Activated naive CD4-positive, alpha-beta T cell treated with anti-CD3 and anti-CD28 coated beads, Interleukin-2, amount 50 U/mL, for 72 hours (primary cell): ENCODE measurements around the gene ANO6. TPM values are rescaled to one million over a fixed set of nuclear protein-coding genes. Genes with fewer than 3 reads are reported as not detected.
A peak's percentile ranks its signal among the peaks of the same experiment; 100 is the strongest.
"Not testable (repeated sequence)": the region's sequence is repeated elsewhere in the genome, so short reads cannot be mapped to it uniquely, and the experiment has no call there.

Experiments
- ATAC-seq, 2 donors: fragments of 150-1000 bp; cut with Tn5 transposase; 2 replicates each; pipeline ENCODE4 v1.10.0; 2021; ENCODE audit warnings: mild to moderate bottlenecking in 2 of 2, moderate library complexity in 2 of 2
- DNase-seq, 2 donors: peaks; one replicate each; pipeline ENCODE4 v3.0.0; 2021 to 2022; ENCODE audit warnings: low spot score in 2 of 2
- H3K27ac Mint-ChIP-seq, 2 donors: one replicate each; pipeline ENCODE4 v1.8.0; 2022; ENCODE audit warnings: mild to moderate bottlenecking in 2 of 2, mixed read lengths in 2 of 2
- H3K36me3 Mint-ChIP-seq, 2 donors: one replicate each; pipeline ENCODE4 v1.8.0; 2022; ENCODE audit warnings: mixed read lengths in 2 of 2
- H3K9me3 Mint-ChIP-seq, 2 donors: one replicate each; pipeline ENCODE4 v1.8.0; 2022; ENCODE audit warnings: mixed read lengths in 2 of 2
- total RNA-seq, 2 donors: library from RNA; stranded (reverse); gene quantifications; one replicate each; pipeline ENCODE4 v1.2.3, GENCODE V29; 2022

Gene ANO6, protein sequence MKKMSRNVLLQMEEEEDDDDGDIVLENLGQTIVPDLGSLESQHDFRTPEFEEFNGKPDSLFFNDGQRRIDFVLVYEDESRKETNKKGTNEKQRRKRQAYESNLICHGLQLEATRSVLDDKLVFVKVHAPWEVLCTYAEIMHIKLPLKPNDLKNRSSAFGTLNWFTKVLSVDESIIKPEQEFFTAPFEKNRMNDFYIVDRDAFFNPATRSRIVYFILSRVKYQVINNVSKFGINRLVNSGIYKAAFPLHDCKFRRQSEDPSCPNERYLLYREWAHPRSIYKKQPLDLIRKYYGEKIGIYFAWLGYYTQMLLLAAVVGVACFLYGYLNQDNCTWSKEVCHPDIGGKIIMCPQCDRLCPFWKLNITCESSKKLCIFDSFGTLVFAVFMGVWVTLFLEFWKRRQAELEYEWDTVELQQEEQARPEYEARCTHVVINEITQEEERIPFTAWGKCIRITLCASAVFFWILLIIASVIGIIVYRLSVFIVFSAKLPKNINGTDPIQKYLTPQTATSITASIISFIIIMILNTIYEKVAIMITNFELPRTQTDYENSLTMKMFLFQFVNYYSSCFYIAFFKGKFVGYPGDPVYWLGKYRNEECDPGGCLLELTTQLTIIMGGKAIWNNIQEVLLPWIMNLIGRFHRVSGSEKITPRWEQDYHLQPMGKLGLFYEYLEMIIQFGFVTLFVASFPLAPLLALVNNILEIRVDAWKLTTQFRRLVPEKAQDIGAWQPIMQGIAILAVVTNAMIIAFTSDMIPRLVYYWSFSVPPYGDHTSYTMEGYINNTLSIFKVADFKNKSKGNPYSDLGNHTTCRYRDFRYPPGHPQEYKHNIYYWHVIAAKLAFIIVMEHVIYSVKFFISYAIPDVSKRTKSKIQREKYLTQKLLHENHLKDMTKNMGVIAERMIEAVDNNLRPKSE
- 10 to 100 TPM; 13.3 to 25.5 TPM for total RNA-seq

DNA sequence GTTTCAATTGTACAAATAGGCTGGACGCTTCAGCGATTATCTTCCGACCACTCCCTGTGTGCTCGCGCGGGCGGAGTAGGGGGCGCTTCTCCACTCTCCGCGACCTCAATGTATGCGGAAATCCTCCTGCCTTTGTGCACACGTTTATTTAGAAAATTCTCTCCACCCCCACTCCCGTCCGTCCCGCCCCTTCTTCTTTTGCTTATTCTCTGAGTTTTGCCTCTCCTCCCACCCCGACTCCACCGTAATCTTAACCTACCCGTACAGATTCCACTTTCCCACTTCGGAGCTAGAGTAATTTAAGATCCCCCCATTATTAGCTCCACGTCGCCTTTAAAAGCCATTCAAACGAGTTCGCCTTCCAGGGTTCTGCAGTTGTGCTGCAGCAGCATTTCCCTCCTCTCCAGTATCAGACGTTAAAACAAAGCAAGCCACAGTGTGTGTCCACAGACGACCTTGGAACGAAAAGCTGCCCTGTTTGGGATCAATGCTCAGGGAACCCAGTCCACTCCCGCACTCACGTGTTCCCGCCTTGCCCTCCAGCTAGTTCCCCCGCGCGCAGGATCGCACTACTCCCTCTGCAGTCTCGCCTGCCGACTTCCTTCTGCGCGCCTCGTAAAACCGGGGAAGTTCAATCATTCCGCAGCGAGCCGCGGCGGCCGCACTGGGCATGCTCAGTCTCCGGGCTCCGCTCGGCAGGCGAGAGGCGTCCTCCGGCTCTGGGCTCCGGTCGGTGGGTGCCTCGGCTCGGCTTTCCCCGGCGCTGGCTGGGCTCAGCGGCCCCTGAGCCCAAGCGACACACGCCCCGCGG lies at the start of gene ANO6:
TSS of gene ANO6 (plus strand) at position 677 of the 811 bp plus-strand sequence. CDS start 227 bp downstream, outside the sequence.
- Mint-ChIP-seq H3K9me3 (no peaks in the 10 kb centered on the region), H3K27ac (peak within 1 kb of the TSS; percentile 85 to 97), H3K36me3 (peaks cover 0 to 4% of the 10 kb centered on the region in 2 donors)
- ATAC-seq (peak; percentile 87), DNase-seq (peak; percentile 79 to 82)

DNA sequence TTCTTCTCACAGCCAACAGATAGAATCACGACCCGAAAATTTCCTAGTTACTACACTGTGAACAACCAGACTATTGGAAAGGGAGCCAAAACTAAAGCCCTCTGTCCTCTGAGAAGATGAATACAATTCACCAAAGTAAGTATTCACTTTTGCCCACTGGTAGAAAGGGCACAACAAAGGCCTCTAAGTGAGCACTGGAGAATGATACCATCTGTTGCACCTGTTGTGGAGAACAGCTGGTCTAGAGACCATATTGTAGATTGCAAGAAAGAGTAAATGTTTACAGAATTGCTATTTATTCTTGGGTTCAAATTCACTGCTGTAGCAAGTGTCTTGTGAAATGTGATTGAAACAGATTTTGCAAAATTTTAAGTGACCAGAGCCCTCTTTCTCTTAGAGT lies 46.9 kb upstream of the ANO6 start:
- peaks cover 0 to 4% of the 10 kb centered on the region in 2 donors for H3K36me3 Mint-ChIP-seq
- DNase-seq, result no peak
- ATAC-seq, result no peak
- H3K27ac Mint-ChIP-seq, result no peak overlapping the region
- peaks cover 2 to 3% of the 10 kb centered on the region in 2 donors for H3K9me3 Mint-ChIP-seq

DNA sequence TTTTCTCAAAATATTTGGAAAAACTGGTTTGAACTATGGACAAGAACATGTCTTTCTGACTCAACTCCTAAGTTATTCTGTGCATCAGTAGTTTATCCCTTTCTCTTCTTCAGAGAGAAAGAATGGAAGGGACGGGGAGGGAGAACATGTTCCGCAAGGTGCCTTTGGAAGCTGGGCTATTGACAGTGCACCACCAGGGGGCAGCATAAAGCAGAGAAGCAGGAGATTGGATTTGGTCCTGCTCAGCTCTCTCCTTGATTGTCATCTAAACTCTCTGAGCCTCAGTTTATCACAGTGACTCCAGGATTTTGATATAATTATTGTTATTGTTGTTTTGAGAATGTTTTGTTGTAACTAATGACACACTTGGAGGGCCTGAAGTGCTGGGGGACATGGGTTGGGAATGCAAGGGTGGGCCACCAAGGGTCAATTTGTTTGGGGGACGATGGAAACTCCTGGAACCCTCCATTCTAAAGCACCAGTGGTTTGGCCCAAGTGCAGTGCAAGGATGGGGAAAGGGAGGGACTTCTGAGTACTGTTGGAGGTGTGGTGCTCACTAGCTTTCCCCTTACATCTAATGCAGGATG lies 45.3 kb upstream of the ANO6 start:
- peak; percentile 56 to 67 for ATAC-seq
- peaks cover 0 to 2% of the 10 kb centered on the region in 2 donors for H3K36me3 Mint-ChIP-seq
- peak in 1 of 2 donors; percentile 84 for DNase-seq
- no peaks in the 10 kb centered on the region for H3K9me3 Mint-ChIP-seq
- H3K27ac Mint-ChIP-seq, result no peak overlapping the region

DNA sequence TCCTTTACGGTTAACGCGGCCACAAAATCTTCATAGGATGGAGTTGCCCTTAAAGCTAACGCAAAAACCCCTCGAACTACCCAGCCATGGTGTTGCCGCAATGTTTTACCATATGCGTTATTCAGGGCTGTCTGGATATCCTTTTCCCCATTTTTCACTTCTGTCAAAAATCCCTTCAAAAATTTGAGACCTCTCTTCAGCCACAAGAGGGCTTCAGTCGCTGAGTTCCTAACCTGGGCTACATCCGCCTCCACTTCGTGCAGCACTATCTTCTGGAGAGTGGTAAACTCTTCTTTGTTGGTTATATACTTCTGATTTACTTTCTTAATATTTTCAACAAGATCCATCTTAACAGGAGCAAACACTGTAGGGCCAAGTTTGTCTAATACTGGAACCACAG lies 42.6 kb upstream of the ANO6 start:
- not testable (repeated sequence) for H3K27ac Mint-ChIP-seq

DNA sequence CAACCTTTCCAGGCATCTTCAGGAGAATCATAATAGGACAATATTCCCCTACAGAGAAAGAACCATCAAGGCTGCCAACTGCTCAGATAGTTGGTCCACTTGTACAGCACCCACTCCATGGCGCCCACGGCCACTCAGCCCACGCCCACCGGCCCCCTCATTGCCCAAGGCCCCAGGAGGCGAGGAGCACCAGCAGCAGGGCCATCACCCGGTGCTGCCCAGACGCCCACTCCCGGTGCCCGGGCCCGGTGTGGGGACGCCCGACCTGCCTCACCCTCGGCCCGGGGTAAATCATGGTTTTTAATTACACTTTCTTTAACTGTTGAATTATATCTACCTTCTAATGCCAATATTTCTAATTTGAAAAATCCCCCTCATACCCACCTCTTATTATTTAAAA lies 41.3 kb upstream of the ANO6 start:
- ATAC-seq (no peak), DNase-seq (no peak)
- Mint-ChIP-seq H3K27ac (no peak overlapping the region), H3K9me3 (peaks cover 19 to 20% of the 10 kb centered on the region in 2 donors), H3K36me3 (peaks cover 33 to 37% of the 10 kb centered on the region in 2 donors)

More for the DNA sequence above, 42.6 kb upstream of the ANO6 start:
- ATAC-seq, DNase-seq: not testable (repeated sequence)
- Mint-ChIP-seq H3K9me3 (peaks cover 13 to 14% of the 10 kb centered on the region in 2 donors), H3K36me3 (peaks cover 25 to 27% of the 10 kb centered on the region in 2 donors)

DNA sequence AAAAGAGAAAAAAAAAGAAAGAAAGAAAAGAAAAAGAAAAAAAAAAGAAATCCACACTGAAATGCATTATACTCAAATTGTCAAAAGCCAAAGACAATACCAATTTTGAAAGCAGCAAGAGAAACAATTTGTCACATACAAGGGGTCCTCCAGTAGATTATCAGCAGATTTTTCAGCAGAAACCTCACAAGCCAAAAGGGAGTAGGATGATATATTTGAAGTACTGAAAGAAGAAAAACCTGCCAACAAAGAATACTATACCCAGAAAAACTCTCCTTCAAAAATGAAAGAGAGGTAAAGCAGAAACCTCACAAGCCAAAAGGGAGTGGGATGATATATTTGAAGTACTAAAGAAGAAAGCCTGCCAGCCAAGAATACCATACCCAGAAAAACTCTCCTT lies 37.1 kb upstream of the ANO6 start:
- peaks cover 33 to 37% of the 10 kb centered on the region in 2 donors for H3K36me3 Mint-ChIP-seq
- ATAC-seq (no peak), DNase-seq (no peak)

DNA sequence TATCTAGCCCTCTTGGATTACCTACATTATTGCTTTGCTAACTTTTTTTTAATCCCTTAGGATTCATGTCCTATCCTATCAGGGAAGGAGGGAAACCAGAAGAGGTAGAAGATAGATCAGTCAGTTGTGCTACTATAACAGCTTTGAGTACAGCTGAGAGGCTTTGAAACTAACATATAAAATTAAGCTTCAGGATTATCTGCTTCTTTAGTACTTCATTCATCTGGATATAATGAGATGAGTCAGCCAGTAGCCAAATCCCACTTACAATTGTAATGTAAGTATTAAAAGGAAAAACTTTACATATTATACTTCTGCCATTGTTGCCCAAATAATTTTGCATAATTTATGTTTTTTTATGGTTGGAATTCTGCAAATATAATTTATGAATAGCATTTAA lies 33.4 kb upstream of the ANO6 start:
- Mint-ChIP-seq H3K9me3 (peaks cover 14 to 15% of the 10 kb centered on the region in 2 donors), H3K27ac (no peak overlapping the region), H3K36me3 (peaks cover 16 to 18% of the 10 kb centered on the region in 2 donors)
- ATAC-seq (no peak), DNase-seq (no peak)

More for the DNA sequence above, 37.1 kb upstream of the ANO6 start:
- peaks cover 19 to 20% of the 10 kb centered on the region in 2 donors for H3K9me3 Mint-ChIP-seq
- H3K27ac Mint-ChIP-seq, result no peak overlapping the region

DNA sequence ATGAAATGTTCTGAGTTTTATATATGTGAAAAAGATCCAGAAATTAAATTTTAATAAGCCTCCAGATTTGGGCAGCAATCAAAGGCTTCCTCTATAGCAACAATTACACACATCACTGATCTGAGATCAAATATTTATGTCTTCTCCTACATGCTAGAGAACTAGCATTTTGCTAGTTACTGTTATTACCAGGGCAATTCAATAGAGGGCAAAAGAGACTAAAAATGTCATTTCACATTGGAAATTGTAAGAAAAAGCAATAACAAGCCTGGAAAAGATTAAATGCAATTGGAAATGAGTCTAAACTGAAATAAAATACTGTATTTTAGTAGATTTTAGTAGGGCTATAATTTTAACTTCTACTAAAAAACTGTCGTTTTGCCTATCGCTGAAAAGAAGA lies 32.6 kb upstream of the ANO6 start:
- H3K36me3 Mint-ChIP-seq, result peaks cover 8 to 11% of the 10 kb centered on the region in 2 donors
- peaks cover 7% of the 10 kb centered on the region in 2 donors for H3K9me3 Mint-ChIP-seq
- no peak for ATAC-seq
- no peak for DNase-seq
- no peak overlapping the region for H3K27ac Mint-ChIP-seq

DNA sequence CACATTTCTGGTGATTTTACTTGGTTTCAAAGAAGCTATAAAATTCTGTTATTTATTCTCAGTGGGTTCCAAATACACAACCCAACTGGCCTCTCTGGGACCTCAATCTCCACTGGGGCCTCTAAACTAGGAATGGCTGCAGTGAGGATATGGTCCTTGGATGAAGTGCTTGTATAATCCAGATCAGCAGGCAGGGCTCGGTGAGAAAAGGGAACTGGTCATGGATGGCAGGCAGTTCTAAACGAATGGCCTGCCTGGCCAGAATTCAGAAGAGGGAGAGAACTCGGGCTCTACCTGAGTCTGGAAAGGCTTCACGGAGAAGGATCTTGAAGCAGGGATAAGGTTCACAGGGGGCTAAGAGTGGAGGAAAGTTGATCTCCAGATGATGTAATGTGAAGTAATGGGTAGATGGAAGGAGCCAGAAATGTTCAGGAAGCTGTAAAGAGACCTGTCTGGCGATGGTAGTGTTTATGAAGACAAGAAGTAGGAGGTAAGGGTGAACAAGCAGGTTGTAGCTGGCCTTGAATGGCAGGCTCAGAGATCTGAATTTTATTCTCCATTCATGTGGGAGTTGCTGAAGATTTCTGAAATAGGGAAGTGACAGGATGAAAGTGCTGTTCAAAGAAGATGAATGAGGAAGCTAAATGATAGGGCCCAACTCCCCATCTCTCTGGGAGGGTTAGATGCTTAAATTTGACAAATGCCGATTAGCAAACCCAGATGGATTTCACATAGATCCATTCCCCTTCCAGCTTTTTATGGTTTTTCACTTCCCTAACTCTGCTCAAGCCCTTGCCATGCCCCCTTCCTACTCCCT lies 31.5 kb upstream of the ANO6 start:
- no peak for DNase-seq
- no peak for ATAC-seq
- no peaks in the 10 kb centered on the region for H3K9me3 Mint-ChIP-seq

DNA sequence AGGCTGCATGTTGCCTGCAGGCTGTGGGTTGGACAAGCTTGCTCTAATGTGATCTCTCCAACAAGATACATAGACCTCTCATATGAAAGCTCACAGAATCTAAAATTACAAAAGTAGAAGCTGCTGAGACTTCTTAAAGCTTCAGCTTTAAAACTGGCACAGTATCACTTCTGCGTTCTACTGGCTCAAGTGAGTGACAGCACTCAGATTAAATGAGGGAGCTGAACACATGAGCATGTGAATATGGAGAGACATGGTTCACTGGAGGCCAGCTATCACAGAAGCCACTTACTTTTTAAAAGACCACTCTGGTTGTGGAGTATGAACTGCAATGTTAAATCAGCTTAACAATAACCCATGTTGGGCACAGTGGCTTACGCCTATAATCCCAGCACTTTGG lies 29.1 kb upstream of the ANO6 start:
- no peak overlapping the region for H3K27ac Mint-ChIP-seq
- ATAC-seq, result no peak
- H3K9me3 Mint-ChIP-seq, result no peaks in the 10 kb centered on the region
- no peaks in the 10 kb centered on the region for H3K36me3 Mint-ChIP-seq
- no peak for DNase-seq

More for the DNA sequence above, 31.5 kb upstream of the ANO6 start:
- H3K36me3 Mint-ChIP-seq, result no peaks in the 10 kb centered on the region
- peak overlapping the region in 1 of 2 donors; percentile 34 for H3K27ac Mint-ChIP-seq

DNA sequence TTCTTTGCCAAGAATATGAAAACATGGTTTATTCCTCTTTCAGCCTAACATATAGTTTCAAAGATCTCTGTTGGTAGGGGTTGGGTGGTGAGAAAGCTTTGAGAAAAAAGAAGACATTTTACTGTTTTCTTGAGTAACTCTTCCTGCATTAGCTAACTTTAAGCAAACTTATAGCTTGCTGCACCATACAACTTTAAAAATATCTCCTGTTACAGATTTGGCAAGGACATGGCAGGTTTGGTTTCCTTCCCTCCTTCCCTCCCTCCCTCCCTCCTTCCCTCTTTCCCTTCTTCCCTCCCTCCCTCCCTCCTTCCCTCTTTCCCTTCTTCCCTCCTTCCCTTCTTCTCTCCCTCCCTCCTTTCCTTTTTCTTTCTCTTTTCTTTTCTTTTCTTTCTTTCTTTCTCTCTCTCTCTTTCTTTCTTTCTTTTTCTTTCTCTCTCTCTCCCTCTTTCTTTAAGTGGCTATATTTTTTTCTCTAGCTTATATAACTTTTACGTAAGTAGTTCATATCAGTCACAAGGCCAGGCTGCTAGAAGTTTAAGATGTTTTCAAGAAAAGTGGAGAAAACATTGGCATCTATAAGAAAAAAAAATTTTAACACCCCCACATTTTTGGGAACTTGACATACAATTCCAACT lies 26.0 kb upstream of the ANO6 start:
- ATAC-seq (no peak), DNase-seq (no peak)
- Mint-ChIP-seq H3K36me3 (no peaks in the 10 kb centered on the region), H3K27ac (no peak overlapping the region), H3K9me3 (no peaks in the 10 kb centered on the region)

DNA sequence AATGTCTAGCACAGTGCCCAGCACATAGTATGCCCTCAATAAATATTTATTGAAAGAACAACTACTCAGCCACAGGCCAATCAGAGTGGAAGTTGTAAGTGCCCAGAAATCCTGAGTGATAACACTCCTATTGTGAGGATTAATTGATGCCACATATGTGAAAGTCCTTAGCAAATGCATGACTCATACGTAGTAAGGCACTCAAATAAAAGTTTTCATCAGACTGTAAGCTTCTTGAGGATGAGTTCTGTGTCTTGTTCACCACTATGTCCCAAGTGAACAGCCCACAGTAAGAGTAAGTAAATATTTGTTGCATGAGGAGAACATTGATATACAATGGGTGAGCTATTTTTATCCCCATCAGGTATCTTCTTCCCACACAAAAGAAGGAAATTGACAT lies 24.7 kb upstream of the ANO6 start:
- no peak for DNase-seq
- ATAC-seq, result peak; percentile 63 to 75

DNA sequence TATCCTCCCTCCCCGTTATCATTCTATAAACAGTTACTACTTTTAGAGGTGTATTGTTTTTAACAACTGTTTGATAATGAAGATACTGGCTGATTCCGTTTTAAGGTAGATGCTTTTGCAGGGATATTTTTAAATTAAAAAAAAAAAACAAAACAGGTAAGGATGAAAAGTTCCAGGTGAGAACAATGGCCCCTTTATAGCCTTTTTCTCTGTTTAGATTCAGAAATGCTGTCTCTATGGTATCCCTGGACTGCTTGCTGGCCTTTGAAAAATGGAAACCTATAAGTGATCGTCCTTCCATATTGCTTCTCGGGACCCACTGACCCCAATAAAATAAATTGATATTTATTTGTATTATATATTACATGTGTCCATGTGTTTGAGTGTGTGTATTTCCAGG lies 23.2 kb upstream of the ANO6 start:
- no peak overlapping the region for H3K27ac Mint-ChIP-seq
- ATAC-seq, result no peak

More for the DNA sequence above, 24.7 kb upstream of the ANO6 start:
- H3K27ac Mint-ChIP-seq, result no peak overlapping the region
- H3K36me3 Mint-ChIP-seq, result no peaks in the 10 kb centered on the region
- H3K9me3 Mint-ChIP-seq, result no peaks in the 10 kb centered on the region

DNA sequence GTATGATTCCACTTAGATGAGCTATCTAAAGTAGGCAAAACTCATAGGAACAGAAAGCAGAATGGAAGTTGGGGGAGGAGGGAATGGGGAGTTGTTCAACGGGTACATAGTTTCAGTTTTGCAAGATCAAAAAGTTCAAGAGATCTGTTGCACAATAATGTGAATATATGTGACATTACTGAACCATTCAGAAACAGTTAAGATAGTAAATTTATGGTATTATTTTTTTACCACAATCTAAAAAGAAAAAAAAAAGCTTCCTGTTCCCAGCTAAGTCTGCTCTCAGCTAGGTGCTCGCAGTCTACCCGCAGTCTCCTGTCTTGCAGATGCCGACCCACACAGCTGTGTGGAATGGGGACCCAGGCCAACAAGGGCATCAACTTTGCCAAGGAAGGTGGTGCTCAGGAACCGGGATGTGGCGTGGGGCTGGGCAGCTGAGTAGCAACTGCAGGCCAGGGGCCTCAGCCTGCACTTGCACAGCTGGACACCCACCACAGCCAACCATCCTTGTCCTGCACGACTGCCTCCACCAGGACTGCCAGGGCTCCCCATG lies 15.3 kb upstream of the ANO6 start:
- Mint-ChIP-seq H3K9me3 (no peaks in the 10 kb centered on the region), H3K27ac (no peak overlapping the region), H3K36me3 (no peaks in the 10 kb centered on the region)
- no peak for DNase-seq
- peak; percentile 40 to 81 for ATAC-seq

More for the DNA sequence above, 23.2 kb upstream of the ANO6 start:
- no peak for DNase-seq
- H3K9me3 Mint-ChIP-seq, result no peaks in the 10 kb centered on the region
- H3K36me3 Mint-ChIP-seq, result no peaks in the 10 kb centered on the region

DNA sequence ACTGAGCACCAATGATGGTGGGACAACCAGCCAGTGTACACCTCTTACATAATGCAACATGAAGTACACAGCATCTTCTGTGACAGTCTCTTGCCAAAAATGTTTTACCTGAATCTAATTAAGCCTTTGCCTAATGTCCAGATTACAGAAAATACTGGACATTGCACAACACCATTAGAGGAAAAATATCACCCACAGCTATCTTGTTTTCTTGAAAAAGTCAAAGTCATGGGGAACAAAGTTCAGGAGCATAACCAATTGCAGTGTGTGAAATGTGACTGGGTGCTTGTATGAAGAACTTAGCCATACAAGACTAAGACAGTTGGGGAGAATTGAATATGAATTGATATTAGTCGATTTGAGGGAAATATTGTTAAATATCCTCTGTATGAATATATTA lies 12.1 kb upstream of the ANO6 start:
- no peaks in the 10 kb centered on the region for H3K36me3 Mint-ChIP-seq

More for the DNA sequence above, 12.1 kb upstream of the ANO6 start:
- no peak overlapping the region for H3K27ac Mint-ChIP-seq
- no peak for DNase-seq
- H3K9me3 Mint-ChIP-seq, result no peaks in the 10 kb centered on the region
- ATAC-seq, result no peak
